Measurements from ENCODE around the gene LMF2. TPM values are rescaled to one million over a fixed set of nuclear protein-coding genes. Genes with fewer than 3 reads are reported as not detected.

Gene LMF2
- total RNA-seq, 1 donor from 2014 or later = 65.8 TPM

- TF ChIP-seq CTCF (IDR thresholded peaks at IDR 0.05) = no peak
- no peaks in the 10 kb centered on the region for H3K4me1 ChIP-seq
- H3K27ac ChIP-seq = no peak overlapping the region
- H3K36me3 ChIP-seq = peaks cover 79% of the 10 kb centered on the region
- no peaks in the 10 kb centered on the region for H3K9me3 ChIP-seq
- H3K27me3 ChIP-seq = no peaks in the 10 kb centered on the region
- H3K4me3 ChIP-seq = no peak overlapping the region
- intact Hi-C loops (cut with DNase I) = no loop called here
- DNase-seq = no peak
- ATAC-seq = no peak
Measured at GRCh38 chr22:50455201-50455600, 52.3 kb downstream of the LMF2 start.

GRCh38 chr22:50454556-50455075 lies 52.9 kb downstream of the LMF2 start:
- intact Hi-C loops (cut with DNase I) = no loop called here
- Histone ChIP-seq H3K4me1 (no peaks in the 10 kb centered on the region), H3K27ac (no peak overlapping the region), H3K36me3 (peaks cover 78% of the 10 kb centered on the region), H3K4me3 (no peak overlapping the region), H3K27me3 (no peaks in the 10 kb centered on the region), H3K9me3 (no peaks in the 10 kb centered on the region)
- ATAC-seq = no peak
- DNase-seq = no peak
- no peak for TF ChIP-seq CTCF (IDR thresholded peaks at IDR 0.05)

Other genes with a start within 250 kb of the LMF2 start
- 22.2 TPM for gene MAPK12, start 246.0 kb downstream of the LMF2 start, total RNA-seq
- gene MAPK11, start 237.3 kb downstream of the LMF2 start, total RNA-seq = 26.1 TPM
- 308 TPM for gene PLXNB2, start 200.1 kb downstream of the LMF2 start, total RNA-seq
- 9.3 TPM for gene DENND6B, start 180.7 kb downstream of the LMF2 start, total RNA-seq
- 54.0 TPM for gene PPP6R2, start 164.4 kb downstream of the LMF2 start, total RNA-seq
- 69.4 TPM for gene SBF1, start 32.7 kb downstream of the LMF2 start, total RNA-seq
- gene ADM2, start 26.2 kb downstream of the LMF2 start, total RNA-seq = 2.6 TPM
- gene MIOX, start 20.8 kb downstream of the LMF2 start, total RNA-seq = not detected
- 51.8 TPM for gene NCAPH2, start 522 bp upstream of the LMF2 start, total RNA-seq
- 3.1 TPM for gene SCO2, start 17.9 kb upstream of the LMF2 start, total RNA-seq
- 122 TPM for gene TYMP, start 22.3 kb upstream of the LMF2 start, total RNA-seq
- gene KLHDC7B, start 38.2 kb upstream of the LMF2 start, total RNA-seq = 0.69 TPM
- gene SYCE3, start 55.2 kb upstream of the LMF2 start, total RNA-seq = not detected
- gene CPT1B, start 70.7 kb upstream of the LMF2 start, total RNA-seq = 12.7 TPM
- 66.7 TPM for gene CHKB, start 75.1 kb upstream of the LMF2 start, total RNA-seq
- 2.6 TPM for gene MAPK8IP2, start 93.1 kb upstream of the LMF2 start, total RNA-seq
- gene ARSA, start 120.5 kb upstream of the LMF2 start, total RNA-seq = 46.4 TPM
- 59.9 TPM for gene SHANK3, start 165.1 kb upstream of the LMF2 start, total RNA-seq
- 4.5 TPM for gene ACR, start 230.5 kb upstream of the LMF2 start, total RNA-seq